Uterus (tissue), 2 donors: ENCODE data around the gene ST7.

Experiments used
- POLR2A ChIP-seq, 2 donors: fragments of 450-650 bp; IDR thresholded peaks; one replicate each; pipeline ENCODE4 v1.6.1; 2016; ENCODE audit warnings: antibody characterized with exemption in 2 of 2, mild to moderate bottlenecking in 1 of 2, moderate library complexity in 1 of 2
- TF ChIP-seq, protein P1 (sequence below), 4 experiments: fragments of 200-600 bp in 2 of 4; fragments of 450-650 bp in 2 of 4; sonication (generic) in 2 of 4; IDR thresholded peaks; one replicate each; pipeline ENCODE4 v1.5.1; 2016 to 2019; ENCODE audit warnings: antibody characterized with exemption in 4 of 4, mild to moderate bottlenecking in 2 of 4, moderate library complexity in 1 of 4

GRCh38 chr7:116998567-116999175 lies 45.4 kb downstream of the ST7 start:
- TF ChIP-seq, protein P1, sequence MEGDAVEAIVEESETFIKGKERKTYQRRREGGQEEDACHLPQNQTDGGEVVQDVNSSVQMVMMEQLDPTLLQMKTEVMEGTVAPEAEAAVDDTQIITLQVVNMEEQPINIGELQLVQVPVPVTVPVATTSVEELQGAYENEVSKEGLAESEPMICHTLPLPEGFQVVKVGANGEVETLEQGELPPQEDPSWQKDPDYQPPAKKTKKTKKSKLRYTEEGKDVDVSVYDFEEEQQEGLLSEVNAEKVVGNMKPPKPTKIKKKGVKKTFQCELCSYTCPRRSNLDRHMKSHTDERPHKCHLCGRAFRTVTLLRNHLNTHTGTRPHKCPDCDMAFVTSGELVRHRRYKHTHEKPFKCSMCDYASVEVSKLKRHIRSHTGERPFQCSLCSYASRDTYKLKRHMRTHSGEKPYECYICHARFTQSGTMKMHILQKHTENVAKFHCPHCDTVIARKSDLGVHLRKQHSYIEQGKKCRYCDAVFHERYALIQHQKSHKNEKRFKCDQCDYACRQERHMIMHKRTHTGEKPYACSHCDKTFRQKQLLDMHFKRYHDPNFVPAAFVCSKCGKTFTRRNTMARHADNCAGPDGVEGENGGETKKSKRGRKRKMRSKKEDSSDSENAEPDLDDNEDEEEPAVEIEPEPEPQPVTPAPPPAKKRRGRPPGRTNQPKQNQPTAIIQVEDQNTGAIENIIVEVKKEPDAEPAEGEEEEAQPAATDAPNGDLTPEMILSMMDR (IDR thresholded peaks at IDR 0.05), result no peak
- TF ChIP-seq POLR2A (IDR thresholded peaks at IDR 0.05), result no peak
